Mucosa of stomach (tissue), 1 donor: ENCODE measurements around the gene NNMT.

Experiments
- H3K27me3 ChIP-seq: one replicate; pipeline ENCODE4 v1.7.0; 2013; ENCODE audit warnings: mild to moderate bottlenecking, low read length; ENCODE audit not compliant: control insufficient read depth, insufficient read depth
- H3K36me3 ChIP-seq: one replicate; pipeline ENCODE4 v1.7.0; 2013; ENCODE audit warnings: low read length; ENCODE audit not compliant: control insufficient read depth, insufficient read depth
- H3K4me1 ChIP-seq: one replicate; pipeline ENCODE4 v1.7.0; 2013; ENCODE audit warnings: mild to moderate bottlenecking, low read length; ENCODE audit not compliant: control insufficient read depth, insufficient read depth
- H3K4me3 ChIP-seq: one replicate; pipeline ENCODE4 v1.7.0; 2013; ENCODE audit warnings: low read length
- H3K9ac ChIP-seq: one replicate; pipeline ENCODE4 v1.7.0; 2013; ENCODE audit warnings: mild to moderate bottlenecking, low read length, moderate library complexity
- H3K9me3 ChIP-seq: one replicate; pipeline ENCODE4 v1.7.0; 2013; ENCODE audit warnings: mild to moderate bottlenecking, low read length, moderate library complexity; ENCODE audit not compliant: control insufficient read depth
- donor health status: Pancreatic carcinoma.

Gene NNMT

GRCh38 chr11:114257621-114258558, 38.3 kb upstream of the NNMT start:
- Histone ChIP-seq H3K9ac (peak overlapping the region; percentile 18), H3K27me3 (no peaks in the 10 kb centered on the region), H3K36me3 (no peaks in the 10 kb centered on the region), H3K4me3 (no peak overlapping the region), H3K9me3 (no peaks in the 10 kb centered on the region), H3K4me1 (peaks cover 11% of the 10 kb centered on the region)

DNA sequence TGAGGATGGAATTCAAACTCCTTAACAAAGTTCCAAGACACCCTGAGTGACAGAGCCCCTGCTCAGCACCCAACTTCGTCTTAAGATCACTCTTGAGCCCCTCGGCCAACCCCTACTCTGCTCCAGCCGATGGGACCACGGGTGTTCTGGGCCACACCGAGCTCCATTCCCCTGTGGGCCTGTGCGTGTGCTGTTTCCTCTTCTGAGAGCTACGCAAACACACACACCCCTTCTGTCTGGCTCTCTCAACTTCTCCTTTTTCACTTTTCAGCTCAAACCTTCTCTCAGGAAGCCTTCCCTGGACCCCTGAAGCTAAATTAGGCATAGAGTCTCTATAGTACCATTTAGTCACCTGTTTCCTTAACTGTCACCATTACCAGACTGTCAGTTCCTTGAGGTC, 37.5 kb upstream of the NNMT start:
- H3K4me1 ChIP-seq: peaks cover 14% of the 10 kb centered on the region

GRCh38 chr11:114259124-114259526, 37.1 kb upstream of the NNMT start:
- H3K4me1 ChIP-seq: peaks cover 16% of the 10 kb centered on the region
- no peaks in the 10 kb centered on the region for H3K9me3 ChIP-seq
- H3K4me3 ChIP-seq: no peak overlapping the region
- peaks cover 5% of the 10 kb centered on the region for H3K27me3 ChIP-seq
- no peaks in the 10 kb centered on the region for H3K36me3 ChIP-seq
- H3K9ac ChIP-seq: no peak overlapping the region

More for the DNA sequence above, 37.5 kb upstream of the NNMT start:
- no peaks in the 10 kb centered on the region for H3K36me3 ChIP-seq
- no peak overlapping the region for H3K9ac ChIP-seq
- peaks cover under 1% of the 10 kb centered on the region for H3K27me3 ChIP-seq
- no peaks in the 10 kb centered on the region for H3K9me3 ChIP-seq
- H3K4me3 ChIP-seq: no peak overlapping the region

DNA sequence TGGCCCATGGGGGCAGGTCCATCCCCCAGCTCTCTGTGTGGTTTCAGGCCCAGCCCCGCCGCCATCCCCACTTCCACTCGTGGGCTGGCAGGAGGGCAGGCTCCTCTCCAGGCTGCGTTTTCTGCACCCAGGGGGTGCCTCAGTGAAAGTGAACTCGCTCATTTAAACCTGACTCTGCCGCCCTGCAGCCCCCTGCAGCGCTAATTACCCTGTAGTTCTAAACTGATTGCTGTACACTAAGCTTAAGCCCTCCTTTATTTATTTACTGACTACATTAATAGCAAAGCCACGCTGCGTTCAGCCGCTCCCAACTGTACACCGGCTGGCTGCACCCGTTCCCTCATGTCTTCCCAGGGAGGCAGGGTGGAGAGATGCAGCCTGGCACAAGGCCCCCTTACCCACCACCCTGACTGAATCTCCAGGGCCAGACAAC, 36.6 kb upstream of the NNMT start:
- peaks cover 5% of the 10 kb centered on the region for H3K27me3 ChIP-seq
- no peaks in the 10 kb centered on the region for H3K9me3 ChIP-seq
- H3K4me3 ChIP-seq: no peak overlapping the region
- no peak overlapping the region for H3K9ac ChIP-seq
- H3K4me1 ChIP-seq: peaks cover 16% of the 10 kb centered on the region
- no peaks in the 10 kb centered on the region for H3K36me3 ChIP-seq

GRCh38 chr11:114260077-114260476, 36.1 kb upstream of the NNMT start:
- H3K4me3 ChIP-seq: no peak overlapping the region
- peaks cover 16% of the 10 kb centered on the region for H3K4me1 ChIP-seq
- H3K27me3 ChIP-seq: peaks cover 5% of the 10 kb centered on the region
- H3K9me3 ChIP-seq: no peaks in the 10 kb centered on the region
- no peaks in the 10 kb centered on the region for H3K36me3 ChIP-seq
- no peak overlapping the region for H3K9ac ChIP-seq

DNA sequence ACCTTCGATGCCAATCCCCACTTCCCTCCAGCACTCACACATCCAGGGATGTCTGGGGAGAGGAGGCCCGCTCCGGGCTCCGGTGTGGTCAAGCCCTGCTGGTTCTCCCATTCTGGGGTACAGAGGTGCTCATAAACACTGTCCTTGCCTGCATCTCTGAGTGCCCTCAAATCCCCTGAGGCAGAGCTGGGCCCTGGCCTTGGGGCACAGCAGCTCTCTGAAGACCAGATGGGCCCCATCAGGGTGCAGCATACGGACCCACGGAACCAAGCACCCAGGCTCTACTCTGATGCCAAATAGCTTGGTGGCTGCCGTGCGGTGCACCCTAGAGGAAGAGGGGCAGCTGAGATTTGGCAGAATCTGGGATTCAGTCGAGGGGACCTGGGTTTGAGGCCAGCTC, 35.7 kb upstream of the NNMT start:
- no peaks in the 10 kb centered on the region for H3K36me3 ChIP-seq
- H3K27me3 ChIP-seq: peaks cover 5% of the 10 kb centered on the region
- peaks cover 16% of the 10 kb centered on the region for H3K4me1 ChIP-seq
- no peak overlapping the region for H3K9ac ChIP-seq
- no peaks in the 10 kb centered on the region for H3K9me3 ChIP-seq
- H3K4me3 ChIP-seq: no peak overlapping the region

GRCh38 chr11:114261791-114262190, 34.4 kb upstream of the NNMT start:
- H3K36me3 ChIP-seq: no peaks in the 10 kb centered on the region
- peaks cover 5% of the 10 kb centered on the region for H3K27me3 ChIP-seq
- no peaks in the 10 kb centered on the region for H3K9me3 ChIP-seq
- H3K4me3 ChIP-seq: no peak overlapping the region
- peaks cover 16% of the 10 kb centered on the region for H3K4me1 ChIP-seq
- no peak overlapping the region for H3K9ac ChIP-seq

DNA sequence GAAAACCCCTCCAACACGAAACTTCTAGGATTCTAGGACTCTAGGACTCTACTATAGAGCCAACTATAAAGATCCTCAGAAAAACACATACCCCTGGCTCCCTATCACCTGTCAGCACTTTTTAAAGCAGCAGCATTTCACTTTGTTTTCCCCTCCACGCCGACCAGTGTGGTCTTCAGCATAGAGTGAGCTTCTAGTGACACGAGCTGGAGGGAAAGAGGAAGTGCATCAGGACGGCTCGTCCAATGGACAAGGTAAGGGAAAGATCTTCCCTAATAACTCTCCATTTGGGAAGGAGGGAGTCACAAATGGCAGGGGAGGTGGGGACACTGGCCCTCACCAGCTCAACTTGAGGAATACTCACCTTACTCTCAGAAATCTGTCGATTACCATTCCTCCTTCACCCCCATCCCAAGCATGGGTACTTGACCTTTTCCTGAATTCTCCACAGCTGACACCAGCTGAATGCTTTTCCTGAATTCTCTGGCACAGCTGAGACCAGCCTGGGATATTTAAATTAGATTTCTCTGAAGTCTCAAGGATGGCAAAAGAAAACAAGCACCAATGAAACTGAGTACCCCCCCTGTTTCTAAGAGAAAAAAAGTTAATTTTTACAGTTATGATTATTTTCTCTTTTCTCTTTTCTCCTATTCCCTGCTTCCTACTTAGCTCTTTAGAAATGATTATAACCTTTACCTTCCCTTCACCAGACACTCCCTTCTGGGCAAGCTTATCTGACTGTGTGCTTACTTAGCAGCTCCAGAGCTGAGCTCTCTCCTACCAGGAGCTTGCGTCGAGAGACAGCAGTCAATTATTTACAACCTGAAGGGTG, 33.3 kb upstream of the NNMT start:
- peaks cover 16% of the 10 kb centered on the region for H3K4me1 ChIP-seq
- H3K9ac ChIP-seq: no peak overlapping the region
- H3K9me3 ChIP-seq: no peaks in the 10 kb centered on the region
- no peak overlapping the region for H3K4me3 ChIP-seq
- H3K27me3 ChIP-seq: peaks cover 5% of the 10 kb centered on the region
- H3K36me3 ChIP-seq: no peaks in the 10 kb centered on the region

DNA sequence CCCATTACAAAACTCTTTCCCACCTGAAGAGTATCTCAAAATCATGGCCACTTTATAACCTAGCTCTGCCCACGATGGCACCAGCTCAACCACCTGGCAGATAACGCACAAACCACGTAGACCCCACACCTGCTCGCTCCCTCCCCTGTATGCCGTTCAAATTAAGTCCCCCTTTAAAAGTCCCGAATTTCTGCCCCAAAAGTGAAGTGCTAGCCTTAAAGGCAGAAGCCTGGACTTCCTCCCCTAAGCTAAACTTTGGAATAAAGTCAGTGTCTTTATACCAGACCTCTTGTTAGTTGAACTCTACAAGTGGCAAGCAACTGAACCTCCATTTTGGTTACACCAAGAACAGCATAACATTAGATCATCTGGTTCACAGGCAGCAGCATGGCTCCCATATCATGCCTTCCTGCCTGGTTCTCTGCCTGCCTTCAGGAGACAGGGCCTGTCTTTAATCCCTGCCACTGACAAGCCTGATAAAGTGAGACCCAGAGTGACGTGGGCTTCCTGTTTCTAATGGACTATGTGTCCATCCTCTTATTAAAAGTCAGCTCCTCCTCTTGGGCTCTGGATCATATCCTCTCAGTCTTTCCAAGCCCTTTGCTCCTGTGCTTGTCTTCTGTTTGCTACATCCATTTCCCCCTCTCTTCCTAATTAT, 32.6 kb upstream of the NNMT start:
- Histone ChIP-seq H3K4me3 (no peak overlapping the region), H3K36me3 (no peaks in the 10 kb centered on the region), H3K9me3 (no peaks in the 10 kb centered on the region), H3K4me1 (peaks cover 12% of the 10 kb centered on the region), H3K9ac (no peak overlapping the region), H3K27me3 (peaks cover 5% of the 10 kb centered on the region)

- H3K9me3 ChIP-seq: no peaks in the 10 kb centered on the region
- peaks cover 5% of the 10 kb centered on the region for H3K4me1 ChIP-seq
- no peak overlapping the region for H3K9ac ChIP-seq
- no peaks in the 10 kb centered on the region for H3K36me3 ChIP-seq
- peaks cover 5% of the 10 kb centered on the region for H3K27me3 ChIP-seq
- H3K4me3 ChIP-seq: no peak overlapping the region
Observed at GRCh38 chr11:114264381-114264780, 31.8 kb upstream of the NNMT start.

GRCh38 chr11:114265122-114265878, 30.9 kb upstream of the NNMT start:
- Histone ChIP-seq H3K4me3 (no peak overlapping the region), H3K27me3 (peaks cover 5% of the 10 kb centered on the region), H3K36me3 (no peaks in the 10 kb centered on the region), H3K9ac (no peak overlapping the region), H3K9me3 (no peaks in the 10 kb centered on the region), H3K4me1 (peaks cover 5% of the 10 kb centered on the region)
